Mesothelial cell of epicardium (in vitro differentiated cells): ENCODE measurements around the gene SOST. TPM values are rescaled to one million over a fixed set of nuclear protein-coding genes. Genes with fewer than 3 reads are reported as not detected.

Experiments
- DNase-seq, 2 experiments: peaks; one replicate each; pipeline ENCODE4 v3.0.0; 2021; ENCODE audit warnings: low spot score in 2 of 2; ENCODE audit not compliant: unreplicated experiment in 2 of 2
- H3K27ac Mint-ChIP-seq: 2 replicates; pipeline ENCODE4 v1.8.0; 2021; ENCODE audit warnings: mixed read lengths
- H3K27me3 Mint-ChIP-seq: 2 replicates; pipeline ENCODE4 v1.8.0; 2021; ENCODE audit warnings: low read depth, mixed read lengths
- H3K36me3 Mint-ChIP-seq: 2 replicates; pipeline ENCODE4 v1.8.0; 2021; ENCODE audit warnings: mixed read lengths
- H3K4me1 Mint-ChIP-seq: 2 replicates; pipeline ENCODE4 v1.8.0; 2021; ENCODE audit warnings: mixed read lengths
- H3K4me3 Mint-ChIP-seq: 2 replicates; pipeline ENCODE4 v1.8.0; 2021; ENCODE audit warnings: mild to moderate bottlenecking, moderate library complexity, mixed read lengths
- H3K9me3 Mint-ChIP-seq: 2 replicates; pipeline ENCODE4 v1.8.0; 2021; ENCODE audit warnings: mixed read lengths
- total RNA-seq: library from RNA; stranded (reverse); gene quantifications from 3 replicates; pipeline ENCODE4 v1.2.1, GENCODE V29; 2021
- TF ChIP-seq, protein P1 (sequence below): fragments of 200-600 bp; sonication (generic); IDR thresholded peaks from one replicate; pipeline ENCODE4 v1.5.0; 2021; ENCODE audit warnings: antibody characterized with exemption; ENCODE audit not compliant: unreplicated experiment

The SOST gene
- total RNA-seq, 1 donor from 2014 or later: 0.27 TPM

DNA sequence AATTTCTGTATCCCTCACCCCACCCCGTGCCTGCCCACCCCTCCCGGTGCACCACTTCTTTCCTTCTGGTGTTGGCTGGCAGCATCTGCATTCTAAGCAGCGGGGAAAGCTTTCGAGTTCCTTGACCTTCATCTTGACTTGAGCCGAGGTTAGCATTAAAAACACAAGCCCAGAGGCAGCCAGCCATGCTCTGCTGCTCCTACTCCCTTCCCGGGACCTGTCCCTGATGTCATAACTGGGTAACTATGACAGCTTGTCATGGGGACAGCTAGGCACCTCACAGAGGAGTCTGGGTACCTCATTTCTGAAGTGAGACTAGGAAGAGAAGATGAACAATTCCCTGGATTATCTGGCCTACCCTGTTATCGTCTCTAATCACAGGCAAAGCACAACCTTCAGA, 21.5 kb upstream of the SOST start, which contains the start of gene CFAP97D1:
Gene CFAP97D1, plus strand, starts transcription at position 301 of the 400 bp plus-strand sequence. Its CDS starts 28 bp downstream, at position 329.
- TF ChIP-seq, protein P1, sequence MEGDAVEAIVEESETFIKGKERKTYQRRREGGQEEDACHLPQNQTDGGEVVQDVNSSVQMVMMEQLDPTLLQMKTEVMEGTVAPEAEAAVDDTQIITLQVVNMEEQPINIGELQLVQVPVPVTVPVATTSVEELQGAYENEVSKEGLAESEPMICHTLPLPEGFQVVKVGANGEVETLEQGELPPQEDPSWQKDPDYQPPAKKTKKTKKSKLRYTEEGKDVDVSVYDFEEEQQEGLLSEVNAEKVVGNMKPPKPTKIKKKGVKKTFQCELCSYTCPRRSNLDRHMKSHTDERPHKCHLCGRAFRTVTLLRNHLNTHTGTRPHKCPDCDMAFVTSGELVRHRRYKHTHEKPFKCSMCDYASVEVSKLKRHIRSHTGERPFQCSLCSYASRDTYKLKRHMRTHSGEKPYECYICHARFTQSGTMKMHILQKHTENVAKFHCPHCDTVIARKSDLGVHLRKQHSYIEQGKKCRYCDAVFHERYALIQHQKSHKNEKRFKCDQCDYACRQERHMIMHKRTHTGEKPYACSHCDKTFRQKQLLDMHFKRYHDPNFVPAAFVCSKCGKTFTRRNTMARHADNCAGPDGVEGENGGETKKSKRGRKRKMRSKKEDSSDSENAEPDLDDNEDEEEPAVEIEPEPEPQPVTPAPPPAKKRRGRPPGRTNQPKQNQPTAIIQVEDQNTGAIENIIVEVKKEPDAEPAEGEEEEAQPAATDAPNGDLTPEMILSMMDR: no peak
- H3K4me1 Mint-ChIP-seq: peaks cover 7% of the 10 kb centered on the region
- peak within 1 kb of the TSS; percentile 69 for H3K4me3 Mint-ChIP-seq
- H3K27ac Mint-ChIP-seq: peak within 1 kb of the TSS; percentile 61
- peaks cover under 1% of the 10 kb centered on the region for H3K36me3 Mint-ChIP-seq
- peaks cover 42% of the 10 kb centered on the region for H3K27me3 Mint-ChIP-seq
- DNase-seq: no peak
- no peaks in the 10 kb centered on the region for H3K9me3 Mint-ChIP-seq

DNA sequence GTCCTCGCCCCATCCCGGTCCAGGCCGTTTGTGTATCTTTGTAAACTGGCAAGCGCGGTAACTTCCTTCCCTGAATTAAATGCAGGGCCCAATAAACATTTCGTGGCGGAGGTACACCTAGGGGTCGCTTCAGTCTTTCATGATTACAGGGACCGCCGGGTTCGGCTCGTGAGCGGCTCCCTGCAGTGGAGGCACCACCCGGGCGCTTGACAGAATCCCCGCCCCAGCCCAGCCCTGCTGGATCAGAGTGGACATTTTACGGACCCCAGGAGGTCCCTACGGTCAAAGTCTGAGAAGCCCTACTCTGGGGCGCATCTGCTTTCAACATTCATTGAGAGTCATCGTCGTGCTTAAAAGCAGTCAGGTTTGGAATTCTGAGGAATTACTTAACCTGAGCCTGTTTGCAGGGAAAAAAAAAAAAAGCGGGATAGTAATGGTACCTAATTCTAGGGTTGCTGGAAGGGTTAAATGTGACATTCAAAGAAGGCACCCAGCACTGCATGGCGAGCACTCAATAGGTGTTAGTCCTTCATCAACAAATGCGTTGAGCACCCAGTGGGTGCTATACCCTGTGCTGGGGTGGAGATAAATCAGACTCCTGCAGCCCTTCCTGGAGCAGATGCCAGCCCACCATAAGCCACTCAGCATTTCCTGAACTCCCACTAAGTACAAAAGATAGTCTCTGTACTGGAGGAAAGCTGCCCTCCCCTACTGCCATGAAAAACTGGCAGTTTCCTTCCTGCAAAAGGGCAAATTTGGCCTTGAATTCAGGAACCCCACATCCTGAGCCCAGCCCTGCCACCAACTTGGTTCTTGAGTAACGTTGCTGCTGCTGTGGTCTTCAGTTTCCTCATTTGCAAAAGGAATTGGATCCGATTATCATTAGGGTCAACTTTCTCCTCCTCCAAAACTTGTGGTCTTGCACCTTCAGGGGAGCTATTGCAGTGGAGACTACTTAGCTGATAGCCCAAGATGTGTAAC, 20.8 kb upstream of the SOST start:
- no peak for DNase-seq

DNA sequence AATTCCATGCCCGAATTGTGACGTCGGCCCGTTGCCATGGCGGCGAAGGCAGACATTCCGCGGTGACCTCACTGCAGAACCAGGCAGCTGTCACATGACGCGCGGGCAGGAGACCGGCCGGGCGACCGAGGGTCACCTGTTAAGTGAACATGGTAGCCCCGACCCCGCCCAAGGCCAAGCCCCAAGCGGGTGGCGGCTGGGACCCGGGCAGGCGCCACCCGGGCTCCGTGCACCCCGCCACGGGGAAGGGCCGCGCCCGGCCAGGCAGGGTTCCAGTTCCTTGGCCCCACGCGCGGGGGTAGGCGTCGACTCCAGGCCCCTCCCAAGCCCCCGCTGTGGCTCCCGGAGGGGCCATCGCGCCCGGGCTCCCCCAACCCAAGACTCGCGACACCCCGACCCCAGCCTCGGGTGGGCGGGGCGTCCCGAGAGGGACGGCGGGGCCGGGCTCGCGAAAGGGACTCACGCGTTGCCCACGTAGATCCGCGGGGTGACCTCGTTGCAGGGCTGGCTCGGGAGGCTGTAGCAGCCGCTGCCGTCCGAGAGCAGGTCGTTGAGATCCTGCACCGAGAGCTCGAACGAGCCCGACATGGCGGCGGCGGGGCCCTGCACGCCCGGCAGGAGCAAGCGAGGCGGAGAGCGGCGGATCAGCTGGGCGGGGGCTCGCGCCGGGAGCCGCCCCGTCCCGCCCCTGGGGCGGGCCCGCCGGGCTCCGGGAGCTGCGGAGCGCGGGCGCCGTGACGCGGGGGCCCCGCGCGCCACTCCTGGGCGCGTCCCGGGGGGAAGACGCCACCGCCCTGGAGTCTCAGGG, 19.9 kb upstream of the SOST start, which contains the start of gene DUSP3:
Gene DUSP3, minus strand, starts transcription at position 641 of the 808 bp plus-strand sequence. Its CDS starts 53 bp downstream, at position 588.
- peaks cover 7% of the 10 kb centered on the region for H3K4me1 Mint-ChIP-seq
- TF ChIP-seq, protein P1: no peak
- H3K4me3 Mint-ChIP-seq: peak within 1 kb of the TSS; percentile 82
- H3K27ac Mint-ChIP-seq: peak within 1 kb of the TSS; percentile 95
- H3K27me3 Mint-ChIP-seq: peaks cover 38% of the 10 kb centered on the region
- H3K36me3 Mint-ChIP-seq: peaks cover 4% of the 10 kb centered on the region
- peak; percentile 82 to 91 for DNase-seq
- H3K9me3 Mint-ChIP-seq: no peaks in the 10 kb centered on the region

More for the DNA sequence above, 20.8 kb upstream of the SOST start:
- Mint-ChIP-seq H3K27me3 (peaks cover 42% of the 10 kb centered on the region), H3K27ac (peak overlapping the region; percentile 61), H3K36me3 (peaks cover 2% of the 10 kb centered on the region), H3K4me3 (peak overlapping the region; percentile 69), H3K9me3 (no peaks in the 10 kb centered on the region), H3K4me1 (peaks cover 7% of the 10 kb centered on the region)
- TF ChIP-seq, protein P1: no peak

DNA sequence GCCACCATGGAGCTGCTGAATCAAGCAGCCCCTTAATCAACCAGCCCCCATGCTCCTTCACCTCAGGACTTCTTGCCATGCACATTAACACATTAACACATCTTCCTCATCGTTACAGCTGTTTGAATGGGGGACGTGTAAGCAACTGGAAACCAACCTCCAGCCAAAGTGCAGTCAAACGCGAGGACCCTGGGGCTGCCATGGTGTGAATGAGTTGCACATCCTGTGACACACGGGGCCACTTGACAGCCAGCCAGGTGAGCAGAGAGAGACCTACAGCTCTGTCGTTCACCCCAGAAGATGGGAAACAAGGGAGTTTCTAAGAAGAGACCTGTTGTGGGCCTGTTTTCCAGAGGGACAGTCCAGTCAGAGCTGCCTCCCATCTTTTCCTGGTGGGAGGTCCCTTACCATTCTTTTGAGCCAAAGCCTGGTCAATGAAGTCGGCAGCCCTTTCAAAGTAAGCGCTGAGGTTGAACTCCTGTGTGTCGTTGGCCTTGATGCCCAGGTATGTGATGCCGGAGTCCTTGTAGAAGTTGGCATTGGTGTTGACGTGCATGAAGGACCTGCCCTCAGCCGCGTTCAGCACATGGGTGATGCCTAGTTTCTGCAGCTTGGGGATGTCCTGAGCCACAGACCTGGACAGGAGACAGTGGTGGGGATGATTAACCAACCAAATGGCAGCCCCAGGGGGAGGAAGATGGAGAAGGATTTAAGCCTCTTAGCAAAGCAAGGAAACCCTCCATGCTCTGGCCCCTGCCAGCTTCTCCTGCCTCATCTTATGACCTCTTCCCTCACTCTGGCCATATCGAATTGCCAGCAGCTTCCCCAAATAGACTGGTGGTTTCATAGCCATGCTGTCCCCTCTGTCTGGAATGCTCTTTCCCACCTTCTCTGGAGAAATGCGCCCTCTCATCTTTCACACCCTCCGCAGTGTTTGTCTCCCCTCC, 16.0 kb upstream of the SOST start:
- Mint-ChIP-seq H3K36me3 (peaks cover 33% of the 10 kb centered on the region), H3K4me3 (no peak overlapping the region), H3K27ac (no peak overlapping the region), H3K27me3 (peaks cover 5% of the 10 kb centered on the region), H3K9me3 (no peaks in the 10 kb centered on the region), H3K4me1 (peaks cover 7% of the 10 kb centered on the region)
- no peak for DNase-seq
- TF ChIP-seq, protein P1: no peak
